PC-9 (cell line): Measurements from ENCODE around the gene HIVEP2.

Experiments
- CTCF ChIP-seq: fragments of 200-600 bp; sonication (generic); conservative IDR thresholded peaks from 2 replicates; pipeline ENCODE4 v1.6.1; 2017; ENCODE audit warnings: mixed run types, antibody characterized with exemption, mild to moderate bottlenecking, moderate library complexity
- EZH2 ChIP-seq: fragments of 200-600 bp; sonication (generic); IDR thresholded peaks from 2 replicates; pipeline ENCODE4 v1.8.0; 2017; ENCODE audit warnings: antibody characterized with exemption, low read depth

GRCh38 chr6:142721215-142721920 lies 223.6 kb downstream of the HIVEP2 start:
- TF ChIP-seq CTCF: no peak
- no peak for TF ChIP-seq EZH2
